ENCODE data around the gene AGBL3. TPM values are rescaled to one million over a fixed set of nuclear protein-coding genes. Genes with fewer than 3 reads are reported as not detected.

The AGBL3 gene
- total RNA-seq, result 1 to 10 TPM in 1 of 4 donors, under 1 TPM in 3; 0.35 to 3.6 (median 0.55) TPM

- TF ChIP-seq, protein P1, sequence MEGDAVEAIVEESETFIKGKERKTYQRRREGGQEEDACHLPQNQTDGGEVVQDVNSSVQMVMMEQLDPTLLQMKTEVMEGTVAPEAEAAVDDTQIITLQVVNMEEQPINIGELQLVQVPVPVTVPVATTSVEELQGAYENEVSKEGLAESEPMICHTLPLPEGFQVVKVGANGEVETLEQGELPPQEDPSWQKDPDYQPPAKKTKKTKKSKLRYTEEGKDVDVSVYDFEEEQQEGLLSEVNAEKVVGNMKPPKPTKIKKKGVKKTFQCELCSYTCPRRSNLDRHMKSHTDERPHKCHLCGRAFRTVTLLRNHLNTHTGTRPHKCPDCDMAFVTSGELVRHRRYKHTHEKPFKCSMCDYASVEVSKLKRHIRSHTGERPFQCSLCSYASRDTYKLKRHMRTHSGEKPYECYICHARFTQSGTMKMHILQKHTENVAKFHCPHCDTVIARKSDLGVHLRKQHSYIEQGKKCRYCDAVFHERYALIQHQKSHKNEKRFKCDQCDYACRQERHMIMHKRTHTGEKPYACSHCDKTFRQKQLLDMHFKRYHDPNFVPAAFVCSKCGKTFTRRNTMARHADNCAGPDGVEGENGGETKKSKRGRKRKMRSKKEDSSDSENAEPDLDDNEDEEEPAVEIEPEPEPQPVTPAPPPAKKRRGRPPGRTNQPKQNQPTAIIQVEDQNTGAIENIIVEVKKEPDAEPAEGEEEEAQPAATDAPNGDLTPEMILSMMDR (IDR thresholded peaks at IDR 0.05), result peak; percentile 51 to 68 (median 60)
- TF ChIP-seq POLR2A (IDR thresholded peaks at IDR 0.05), result peak in 2 of 4 donors; percentile 38 to 55
- intact Hi-C loops (cut with DNase I), result loop anchor here (10.0 kb wide), 1 partner anchor 178 kb away; no protein-coding TSS in a partner anchor
- no peaks in the 10 kb centered on the region for H3K27me3 ChIP-seq
- no peaks in the 10 kb centered on the region for H3K9me3 ChIP-seq
- peak; percentile 66 for DNase-seq
- 0 to 2% methylated on average over 16 to 28 of the region's 70 CpGs for WGBS, 2 donors
- peak within 1 kb of the TSS; percentile 74 to 83 (median 78) for H3K4me3 ChIP-seq
- H3K27ac ChIP-seq, result peak within 1 kb of the TSS; percentile 81 to 93 (median 88)
- peaks cover 3 to 47% (median 4%) of the 10 kb centered on the region in 3 donors for H3K4me1 ChIP-seq
- peaks cover 0 to 10% (median 0%) of the 10 kb centered on the region in 3 donors for H3K36me3 ChIP-seq
Observed at GRCh38 chr7:134986363-134987251, at the start of gene AGBL3. TSS of gene AGBL3 (plus strand) at chr7:134986508. CDS start at chr7:134987934, 1,426 bp downstream.

- Histone ChIP-seq H3K9me3 (no peaks in the 10 kb centered on the region), H3K4me1 (peaks cover 0 to 42% (median 0%) of the 10 kb centered on the region in 3 donors), H3K36me3 (peaks cover 0 to 34% (median 0%) of the 10 kb centered on the region in 3 donors), H3K4me3 (no peak overlapping the region), H3K27ac (peak overlapping the region in 2 of 4 donors; percentile 47 to 79), H3K27me3 (no peaks in the 10 kb centered on the region)
- TF ChIP-seq, protein P1 (IDR thresholded peaks at IDR 0.05), result no peak
- TF ChIP-seq POLR2A (IDR thresholded peaks at IDR 0.05), result no peak
- 60% methylated on average over 3 of the region's 3 CpGs for WGBS, 2 donors
- DNase-seq, result no peak
- intact Hi-C loops (cut with DNase I), result no loop called here
Observed at GRCh38 chr7:134936893-134937510, 49.3 kb upstream of the AGBL3 start.

GRCh38 chr7:134938141-134938540, 48.2 kb upstream of the AGBL3 start:
- Histone ChIP-seq H3K4me1 (peaks cover 0 to 43% (median 0%) of the 10 kb centered on the region in 3 donors), H3K27me3 (no peaks in the 10 kb centered on the region), H3K36me3 (peaks cover 0 to 31% (median 0%) of the 10 kb centered on the region in 3 donors), H3K9me3 (no peaks in the 10 kb centered on the region), H3K4me3 (no peak overlapping the region), H3K27ac (peak overlapping the region in 2 of 4 donors; percentile 47 to 79)
- TF ChIP-seq POLR2A (IDR thresholded peaks at IDR 0.05), result no peak
- TF ChIP-seq, protein P1 (IDR thresholded peaks at IDR 0.05), result no peak
- 87 to 88% methylated on average over 4 of the region's 4 CpGs for WGBS, 2 donors
- intact Hi-C loops (cut with DNase I), result no loop called here
- DNase-seq, result no peak

DNA sequence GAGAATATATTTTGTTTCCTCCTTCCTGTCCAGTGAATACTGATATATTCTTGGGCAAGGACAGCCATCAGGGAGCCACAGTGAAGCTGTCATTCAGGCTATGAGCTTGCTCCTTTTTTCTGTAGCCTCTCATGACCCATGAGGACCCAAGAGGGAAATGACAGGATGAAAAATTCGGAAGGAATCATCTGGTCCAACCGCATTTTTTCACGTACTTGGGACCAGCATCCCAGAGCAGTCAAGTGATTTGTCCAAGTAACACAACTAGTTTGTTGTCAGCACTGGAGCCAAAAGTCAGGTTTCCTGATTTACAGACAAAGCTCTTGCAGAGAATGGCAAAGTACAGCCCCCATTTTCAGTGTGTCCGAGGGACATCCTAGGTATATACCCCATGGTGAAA, 47.2 kb upstream of the AGBL3 start:
- intact Hi-C loops (cut with DNase I), result no loop called here

More for the DNA sequence above, 47.2 kb upstream of the AGBL3 start:
- no peak for TF ChIP-seq POLR2A (IDR thresholded peaks at IDR 0.05)
- TF ChIP-seq, protein P1 (IDR thresholded peaks at IDR 0.05), result no peak
- Histone ChIP-seq H3K4me3 (no peak overlapping the region), H3K9me3 (no peaks in the 10 kb centered on the region), H3K36me3 (peaks cover 0 to 26% (median 0%) of the 10 kb centered on the region in 3 donors), H3K4me1 (peaks cover 0 to 40% (median 0%) of the 10 kb centered on the region in 3 donors), H3K27me3 (no peaks in the 10 kb centered on the region), H3K27ac (peak overlapping the region in 2 of 4 donors; percentile 31 to 36)
- WGBS, 2 donors, result 65 to 76% methylated on average over 4 of the region's 4 CpGs
- DNase-seq, result no peak
